C4-2B (cell line): Measurements from ENCODE around the gene CERK.

Source experiments
- CTCF ChIP-seq: fragments of 450-650 bp; conservative IDR thresholded peaks from 2 replicates; pipeline ENCODE4 v1.5.1; 2017; ENCODE audit warnings: mild to moderate bottlenecking
- ZFX ChIP-seq: fragments of 450-650 bp; IDR thresholded peaks from 2 replicates; pipeline ENCODE4 v1.6.1; 2017

- TF ChIP-seq CTCF (no peak), ZFX (no peak)
Measured at GRCh38 chr22:46779023-46779422, 41.0 kb upstream of the CERK start.
